HUES64 (cell line): ENCODE results near the gene CSF1R. TPM values are rescaled to one million over a fixed set of nuclear protein-coding genes. Genes with fewer than 3 reads are reported as not detected.

Source experiments
- H3K27ac ChIP-seq: 2 replicates; pipeline ENCODE4 v1.7.0; 2013; ENCODE audit warnings: low read depth, low read length, inconsistent platforms
- H3K27me3 ChIP-seq: 2 replicates; pipeline ENCODE4 v1.6.1; 2013; ENCODE audit warnings: mild to moderate bottlenecking, low read length; ENCODE audit not compliant: insufficient read depth
- H3K36me3 ChIP-seq: 2 replicates; pipeline ENCODE4 v1.6.1; 2013; ENCODE audit warnings: mild to moderate bottlenecking, low read length; ENCODE audit not compliant: insufficient read depth
- H3K4me1 ChIP-seq: 2 replicates; pipeline ENCODE4 v1.6.1; 2013; ENCODE audit warnings: mild to moderate bottlenecking, low read length, moderate library complexity; ENCODE audit not compliant: insufficient read depth
- H3K4me3 ChIP-seq: 2 replicates; pipeline ENCODE4 v1.5.1; 2013; ENCODE audit warnings: mild to moderate bottlenecking, low read length, moderate library complexity
- H3K9ac ChIP-seq: 2 replicates; pipeline ENCODE4 v1.6.1; 2013; ENCODE audit warnings: mild to moderate bottlenecking, low read depth, low read length
- H3K9me3 ChIP-seq: 2 replicates; pipeline ENCODE4 v1.6.1; 2013; ENCODE audit warnings: low read depth, low read length; ENCODE audit not compliant: insufficient read depth
- WGBS: fragments of 150-250, 120-280 bp; methylation state at CpG from one replicate; pipeline ENCODE4 v1.1.7; 2013; ENCODE audit warnings: missing lambda C conversion rate; 5-methylcytosine and 5-hydroxymethylcytosine counted together
- polyA plus RNA-seq, 2 experiments: library from polyadenylated mRNA; stranded (reverse); fragments of 50-300 nt; gene quantifications; one replicate each; pipeline ENCODE4 v1.2.3, GENCODE V29; 2013

Gene CSF1R
- polyA plus RNA-seq (2013, experiment 1 of 2), result not detected
- polyA plus RNA-seq (2013, experiment 2 of 2), result not detected

- Histone ChIP-seq H3K4me1 (peaks cover 18% of the 10 kb centered on the region), H3K9me3 (no peaks in the 10 kb centered on the region), H3K27me3 (no peaks in the 10 kb centered on the region), H3K27ac (no peak within 1 kb of the TSS), H3K36me3 (no peaks in the 10 kb centered on the region), H3K9ac (no peak within 1 kb of the TSS), H3K4me3 (no peak within 1 kb of the TSS)
- 93% methylated on average over 9 of the region's 9 CpGs for WGBS
These were observed at the start of gene CSF1R for GRCh38 chr5:150085950-150086715. Gene CSF1R, minus strand, starts transcription at chr5:150086554. Its CDS starts 127 bp downstream, at chr5:150086427.

GRCh38 chr5:150135557-150136304 is 49.4 kb upstream of the CSF1R start:
- no peak overlapping the region for H3K4me3 ChIP-seq
- peaks cover 13% of the 10 kb centered on the region for H3K27me3 ChIP-seq
- no peak overlapping the region for H3K27ac ChIP-seq
- no peak overlapping the region for H3K9ac ChIP-seq
- H3K9me3 ChIP-seq, result no peaks in the 10 kb centered on the region
- H3K4me1 ChIP-seq, result peaks cover 48% of the 10 kb centered on the region
- no peaks in the 10 kb centered on the region for H3K36me3 ChIP-seq
- 88% methylated on average over 21 of the region's 21 CpGs for WGBS

- Histone ChIP-seq H3K9me3 (no peaks in the 10 kb centered on the region), H3K27me3 (peaks cover 13% of the 10 kb centered on the region), H3K27ac (no peak overlapping the region), H3K4me1 (peaks cover 46% of the 10 kb centered on the region), H3K9ac (no peak overlapping the region), H3K36me3 (no peaks in the 10 kb centered on the region; the same call in 1 of the 2 replicates), H3K4me3 (no peak overlapping the region)
- WGBS, result 91% methylated on average over 7 of the region's 7 CpGs
These were observed 47.8 kb upstream of the CSF1R start for GRCh38 chr5:150134198-150134588.

- no peaks in the 10 kb centered on the region; the same call in 1 of the 2 replicates for H3K36me3 ChIP-seq
- no peaks in the 10 kb centered on the region for H3K9me3 ChIP-seq
- peaks cover 41% of the 10 kb centered on the region for H3K4me1 ChIP-seq
- H3K27ac ChIP-seq, result no peak overlapping the region
- H3K27me3 ChIP-seq, result peaks cover 13% of the 10 kb centered on the region
- WGBS, result 92% methylated on average over 16 of the region's 16 CpGs
- no peak overlapping the region for H3K4me3 ChIP-seq
- no peak overlapping the region for H3K9ac ChIP-seq
These were observed 47.3 kb upstream of the CSF1R start for GRCh38 chr5:150133581-150134197.

- H3K9ac ChIP-seq, result no peak overlapping the region
- no peak overlapping the region for H3K4me3 ChIP-seq
- H3K27ac ChIP-seq, result no peak overlapping the region
- peaks cover 32% of the 10 kb centered on the region for H3K4me1 ChIP-seq
- no peaks in the 10 kb centered on the region; the same call in 1 of the 2 replicates for H3K36me3 ChIP-seq
- 88% methylated on average over 22 of the region's 22 CpGs for WGBS
- H3K27me3 ChIP-seq, result peaks cover 13% of the 10 kb centered on the region
- H3K9me3 ChIP-seq, result no peaks in the 10 kb centered on the region
These were observed 46.4 kb upstream of the CSF1R start for GRCh38 chr5:150132740-150133139.

- Histone ChIP-seq H3K36me3 (no peaks in the 10 kb centered on the region; the same call in 1 of the 2 replicates), H3K27ac (no peak overlapping the region), H3K9ac (no peak overlapping the region), H3K9me3 (no peaks in the 10 kb centered on the region), H3K4me1 (peaks cover 27% of the 10 kb centered on the region), H3K4me3 (no peak overlapping the region), H3K27me3 (peaks cover 13% of the 10 kb centered on the region)
- WGBS, result 80% methylated on average over 12 of the region's 12 CpGs
These were observed 45.8 kb upstream of the CSF1R start for GRCh38 chr5:150131978-150132694.

GRCh38 chr5:150131461-150131860 is 45.1 kb upstream of the CSF1R start:
- no peak overlapping the region for H3K4me3 ChIP-seq
- H3K36me3 ChIP-seq, result no peaks in the 10 kb centered on the region; the same call in 1 of the 2 replicates
- H3K27ac ChIP-seq, result no peak overlapping the region
- H3K4me1 ChIP-seq, result peaks cover 21% of the 10 kb centered on the region
- peaks cover 13% of the 10 kb centered on the region for H3K27me3 ChIP-seq
- no peaks in the 10 kb centered on the region for H3K9me3 ChIP-seq
- H3K9ac ChIP-seq, result no peak overlapping the region
- 51% methylated on average over 4 of the region's 4 CpGs for WGBS

- Histone ChIP-seq H3K9ac (no peak overlapping the region), H3K36me3 (no peaks in the 10 kb centered on the region; the same call in 1 of the 2 replicates), H3K4me1 (peaks cover 15% of the 10 kb centered on the region)
These were observed 44.2 kb upstream of the CSF1R start for GRCh38 chr5:150130493-150130922.

GRCh38 chr5:150129813-150130492 is 43.6 kb upstream of the CSF1R start:
- WGBS, result 39% methylated on average over 25 of the region's 25 CpGs
- Histone ChIP-seq H3K4me1 (peaks cover 15% of the 10 kb centered on the region), H3K9ac (no peak overlapping the region), H3K4me3 (no peak overlapping the region), H3K36me3 (no peaks in the 10 kb centered on the region; the same call in 1 of the 2 replicates), H3K27me3 (peaks cover 13% of the 10 kb centered on the region), H3K9me3 (no peaks in the 10 kb centered on the region), H3K27ac (no peak overlapping the region)

More at GRCh38 chr5:150130493-150130922, 44.2 kb upstream of the CSF1R start:
- peaks cover 13% of the 10 kb centered on the region for H3K27me3 ChIP-seq
- H3K4me3 ChIP-seq, result no peak overlapping the region
- WGBS, result 18% methylated on average over 8 of the region's 8 CpGs
- H3K9me3 ChIP-seq, result no peaks in the 10 kb centered on the region
- no peak overlapping the region for H3K27ac ChIP-seq

- H3K27me3 ChIP-seq, result peaks cover 13% of the 10 kb centered on the region
- no peak overlapping the region for H3K27ac ChIP-seq
- no peaks in the 10 kb centered on the region; the same call in 1 of the 2 replicates for H3K36me3 ChIP-seq
- WGBS, result 82% methylated on average over 8 of the region's 8 CpGs
- H3K4me3 ChIP-seq, result no peak overlapping the region
- no peak overlapping the region for H3K9ac ChIP-seq
- H3K4me1 ChIP-seq, result peaks cover 15% of the 10 kb centered on the region
- H3K9me3 ChIP-seq, result no peaks in the 10 kb centered on the region
These were observed 43.1 kb upstream of the CSF1R start for GRCh38 chr5:150129454-150129812.
